ENCODE data around the gene OBSL1.

The OBSL1 gene

GRCh38 chr2:219523031-219523671 is 48.2 kb downstream of the OBSL1 start:
- Histone ChIP-seq H2BK12ac (ENCODE audit: low read length) (no peak overlapping the region), H2BK120ac (ENCODE audit: low read depth, low read length) (peak overlapping the region; percentile 27), H3K4ac (ENCODE audit: low read length) (no peak overlapping the region), H2BK5ac (ENCODE audit: low read length) (no peak overlapping the region), H3K18ac (ENCODE audit: low read length) (peak overlapping the region; percentile 94), H3K23ac (ENCODE audit: low read depth, low read length, poor library complexity) (peak overlapping the region; percentile 58), H3K9ac (ENCODE audit: low read depth, low read length, poor library complexity) (peak overlapping the region; percentile 75), H4K91ac (ENCODE audit: low read depth, low read length, poor library complexity) (no peak overlapping the region), H3K4me1 (ENCODE audit: control insufficient read depth in 2 of 2, insufficient read depth in 1 of 2, low read depth in 1 of 2, low read length in 2 of 2) (peaks cover 40 to 42% of the 10 kb centered on the region in 2 donors), H3K27ac (replicated peaks; ENCODE audit: low read length) (no peak overlapping the region), H3K14ac (ENCODE audit: low read length) (no peak overlapping the region), H2AFZ (ENCODE audit: low read length) (peak overlapping the region; percentile 82), H4K8ac (ENCODE audit: low read depth, low read length) (no peak overlapping the region), H3K36me3 (replicated peaks in 1 of 2; ENCODE audit: control insufficient read depth in 2 of 2, insufficient read depth in 2 of 2, low read length in 2 of 2) (no peaks in the 10 kb centered on the region), H3K9me3 (replicated peaks in 1 of 2; ENCODE audit: control insufficient read depth in 2 of 2, insufficient read depth in 1 of 2, low read depth in 1 of 2, low read length in 2 of 2) (no peaks in the 10 kb centered on the region), H3K4me3 (ENCODE audit: low read length in 2 of 2) (no peak overlapping the region), H2BK15ac (ENCODE audit: low read length) (peak overlapping the region; percentile 56), H3K4me2 (ENCODE audit: insufficient read depth, low read length, poor library complexity, severe bottlenecking) (peak overlapping the region; percentile 58), H2AK5ac (ENCODE audit: low read depth, low read length) (peak overlapping the region; percentile 56), H3K79me1 (ENCODE audit: low read depth, low read length) (no peaks in the 10 kb centered on the region), H3K27me3 (ENCODE audit: control insufficient read depth in 3 of 3, insufficient read depth in 3 of 3, low read depth in 1 of 3, low read length in 3 of 3) (peaks cover 4 to 70% (median 36%) of the 10 kb centered on the region in 3 experiments)
- no peak for DNase-seq (ENCODE audit: low spot score)
- WGBS, 2 donors (ENCODE audit: extremely low coverage in 2 of 2, insufficient read length in 2 of 2, insufficient replicate concordance in 1 of 2): no CpG with 5 or more reads among the region's 24 CpGs

- Histone ChIP-seq H3K27ac (replicated peaks; ENCODE audit: low read length) (peak overlapping the region; percentile 20), H3K23ac (ENCODE audit: low read depth, low read length, poor library complexity) (no peak overlapping the region), H3K4me1 (ENCODE audit: control insufficient read depth in 2 of 2, insufficient read depth in 1 of 2, low read depth in 1 of 2, low read length in 2 of 2) (peaks cover 40 to 42% of the 10 kb centered on the region in 2 donors), H3K4ac (ENCODE audit: low read length) (no peak overlapping the region), H2BK5ac (ENCODE audit: low read length) (no peak overlapping the region), H2BK120ac (ENCODE audit: low read depth, low read length) (no peak overlapping the region), H3K4me2 (ENCODE audit: insufficient read depth, low read length, poor library complexity, severe bottlenecking) (peak overlapping the region; percentile 58), H3K36me3 (replicated peaks in 1 of 2; ENCODE audit: control insufficient read depth in 2 of 2, insufficient read depth in 2 of 2, low read length in 2 of 2) (no peaks in the 10 kb centered on the region), H2AFZ (ENCODE audit: low read length) (peak overlapping the region; percentile 82), H3K18ac (ENCODE audit: low read length) (peak overlapping the region; percentile 77), H3K9ac (ENCODE audit: low read depth, low read length, poor library complexity) (peak overlapping the region; percentile 75), H4K8ac (ENCODE audit: low read depth, low read length) (no peak overlapping the region), H2BK15ac (ENCODE audit: low read length) (peak overlapping the region; percentile 44), H3K14ac (ENCODE audit: low read length) (peak overlapping the region; percentile 11), H3K79me1 (ENCODE audit: low read depth, low read length) (no peaks in the 10 kb centered on the region), H3K4me3 (ENCODE audit: low read length in 2 of 2) (no peak overlapping the region), H4K91ac (ENCODE audit: low read depth, low read length, poor library complexity) (no peak overlapping the region), H3K9me3 (replicated peaks in 1 of 2; ENCODE audit: control insufficient read depth in 2 of 2, insufficient read depth in 1 of 2, low read depth in 1 of 2, low read length in 2 of 2) (no peaks in the 10 kb centered on the region), H3K27me3 (ENCODE audit: control insufficient read depth in 3 of 3, insufficient read depth in 3 of 3, low read depth in 1 of 3, low read length in 3 of 3) (peaks cover 4 to 72% (median 33%) of the 10 kb centered on the region in 3 experiments), H2AK5ac (ENCODE audit: low read depth, low read length) (peak overlapping the region; percentile 60), H2BK12ac (ENCODE audit: low read length) (no peak overlapping the region)
- no peak for DNase-seq (ENCODE audit: low spot score)
- WGBS, 2 donors (ENCODE audit: extremely low coverage in 2 of 2, insufficient read length in 2 of 2, insufficient replicate concordance in 1 of 2): no CpG with 5 or more reads among the region's 70 CpGs
These were observed 49.0 kb downstream of the OBSL1 start for GRCh38 chr2:219522111-219523030.

- Histone ChIP-seq H2AK5ac (ENCODE audit: low read depth, low read length) (peak overlapping the region; percentile 72), H3K4me1 (ENCODE audit: control insufficient read depth in 2 of 2, insufficient read depth in 1 of 2, low read depth in 1 of 2, low read length in 2 of 2) (peaks cover 32% of the 10 kb centered on the region in 2 donors), H3K14ac (ENCODE audit: low read length) (peak overlapping the region; percentile 61), H2BK12ac (ENCODE audit: low read length) (no peak overlapping the region), H3K4me2 (ENCODE audit: insufficient read depth, low read length, poor library complexity, severe bottlenecking) (peak overlapping the region; percentile 26), H3K18ac (ENCODE audit: low read length) (peak overlapping the region; percentile 89), H3K9me3 (replicated peaks in 1 of 2; ENCODE audit: control insufficient read depth in 2 of 2, insufficient read depth in 1 of 2, low read depth in 1 of 2, low read length in 2 of 2) (no peaks in the 10 kb centered on the region), H3K4me3 (ENCODE audit: low read length in 2 of 2) (no peak overlapping the region), H2BK15ac (ENCODE audit: low read length) (peak overlapping the region; percentile 20), H3K9ac (ENCODE audit: low read depth, low read length, poor library complexity) (peak overlapping the region; percentile 57), H2BK120ac (ENCODE audit: low read depth, low read length) (no peak overlapping the region), H2AFZ (ENCODE audit: low read length) (peak overlapping the region; percentile 62), H3K23ac (ENCODE audit: low read depth, low read length, poor library complexity) (no peak overlapping the region), H4K8ac (ENCODE audit: low read depth, low read length) (no peak overlapping the region), H3K4ac (ENCODE audit: low read length) (no peak overlapping the region), H2BK5ac (ENCODE audit: low read length) (no peak overlapping the region), H3K79me1 (ENCODE audit: low read depth, low read length) (no peaks in the 10 kb centered on the region), H3K27me3 (ENCODE audit: control insufficient read depth in 3 of 3, insufficient read depth in 3 of 3, low read depth in 1 of 3, low read length in 3 of 3) (peaks cover 4 to 74% (median 30%) of the 10 kb centered on the region in 3 experiments), H3K27ac (replicated peaks; ENCODE audit: low read length) (no peak overlapping the region), H3K36me3 (replicated peaks in 1 of 2; ENCODE audit: control insufficient read depth in 2 of 2, insufficient read depth in 2 of 2, low read length in 2 of 2) (no peaks in the 10 kb centered on the region), H4K91ac (ENCODE audit: low read depth, low read length, poor library complexity) (no peak overlapping the region)
- no peak for DNase-seq (ENCODE audit: low spot score)
- no CpG with 5 or more reads among the region's 14 CpGs for WGBS, 2 donors (ENCODE audit: extremely low coverage in 2 of 2, insufficient read length in 2 of 2, insufficient replicate concordance in 1 of 2)
These were observed 50.1 kb downstream of the OBSL1 start for GRCh38 chr2:219521066-219521880.
